Stimulated activated memory B cell treated with anti-CD40 and anti-IgM and Interleukin-4, amounts not matched to agents 10 μg/mL and 1 μg/mL and 100 μg/mL, for 72 hours (primary cell): Measurements from ENCODE around the gene PDE10A.

ENCODE experiments used
- ATAC-seq: fragments of 150-1000 bp; cut with Tn5 transposase; 2 replicates; pipeline ENCODE4 v1.10.0; 2021
- H3K27ac Mint-ChIP-seq: one replicate; pipeline ENCODE4 v1.8.0; 2022; ENCODE audit warnings: mild to moderate bottlenecking, mixed read lengths
- H3K27me3 Mint-ChIP-seq: one replicate; pipeline ENCODE4 v1.8.0; 2022; ENCODE audit warnings: mixed read lengths
- H3K36me3 Mint-ChIP-seq: one replicate; pipeline ENCODE4 v1.8.0; 2022; ENCODE audit warnings: mixed read lengths
- H3K4me1 Mint-ChIP-seq: one replicate; pipeline ENCODE4 v1.8.0; 2022; ENCODE audit warnings: mixed read lengths
- H3K4me3 Mint-ChIP-seq: one replicate; pipeline ENCODE4 v1.8.0; 2022; ENCODE audit warnings: mild to moderate bottlenecking, moderate library complexity, mixed read lengths
- H3K9me3 Mint-ChIP-seq: one replicate; pipeline ENCODE4 v1.8.0; 2022; ENCODE audit warnings: mixed read lengths

The PDE10A gene

DNA sequence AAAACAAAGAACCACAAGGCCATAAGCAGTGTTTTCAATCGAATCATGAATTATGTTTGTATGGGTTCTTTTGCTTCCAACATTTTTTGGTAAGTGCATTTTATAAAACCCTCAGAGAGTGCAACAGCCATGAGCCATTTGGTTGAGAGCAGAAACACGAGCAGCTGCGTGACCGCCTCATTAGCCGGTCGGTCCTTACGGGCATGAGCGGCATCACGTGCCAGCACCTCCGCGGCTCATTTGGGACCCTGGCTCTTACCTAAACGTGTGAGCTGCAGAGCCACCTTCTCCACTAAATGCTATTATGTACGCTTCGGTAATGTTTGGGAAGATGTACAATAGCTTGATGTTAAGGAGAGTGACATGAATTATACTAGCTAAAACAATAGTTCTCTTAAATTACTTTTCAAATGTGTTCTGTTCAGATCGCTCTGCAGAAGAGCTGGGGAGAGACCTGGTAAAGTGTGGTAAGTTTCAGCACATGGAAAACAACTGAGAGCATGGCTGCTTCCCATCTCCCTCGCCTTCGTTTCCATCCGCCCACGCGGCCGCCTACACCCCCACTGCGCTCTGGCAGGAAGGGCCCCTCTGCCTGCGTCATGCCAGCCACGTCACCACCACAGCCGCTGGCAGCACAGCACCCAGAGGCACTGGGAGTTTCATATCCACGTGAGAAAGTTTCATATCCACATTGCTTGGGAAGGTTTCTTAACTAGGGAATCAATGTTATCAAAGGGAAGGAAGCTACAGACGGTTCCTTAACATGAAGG is 23.7 kb upstream of the PDE10A start:
- Mint-ChIP-seq H3K27ac (no peak overlapping the region), H3K4me3 (no peak overlapping the region), H3K4me1 (no peaks in the 10 kb centered on the region), H3K9me3 (peaks cover 12% of the 10 kb centered on the region), H3K27me3 (peaks cover 14% of the 10 kb centered on the region), H3K36me3 (no peaks in the 10 kb centered on the region)
- no peak for ATAC-seq

DNA sequence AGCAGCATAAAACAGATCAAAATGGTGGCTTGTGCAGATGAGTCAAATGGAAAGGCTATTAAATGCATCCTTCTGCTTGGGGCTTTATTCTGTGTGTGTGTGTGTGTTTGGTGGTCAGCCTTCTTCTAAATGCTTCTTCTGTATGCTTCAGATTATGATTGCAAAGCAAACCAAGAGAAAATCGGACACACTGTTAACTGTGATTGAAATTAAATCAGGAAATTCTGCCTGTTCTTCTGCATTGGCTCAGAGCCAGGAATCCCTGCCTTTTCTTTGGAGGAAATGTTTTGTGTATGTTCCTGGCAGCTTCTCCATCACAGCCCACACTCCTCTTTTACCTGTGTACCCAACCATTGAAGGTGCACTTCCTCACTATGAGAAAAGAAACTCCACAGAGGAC is 22.3 kb upstream of the PDE10A start:
- H3K36me3 Mint-ChIP-seq: no peaks in the 10 kb centered on the region
- no peak overlapping the region for H3K4me3 Mint-ChIP-seq
- H3K27ac Mint-ChIP-seq: no peak overlapping the region
- peaks cover 7% of the 10 kb centered on the region for H3K9me3 Mint-ChIP-seq
- peaks cover 12% of the 10 kb centered on the region for H3K27me3 Mint-ChIP-seq
- H3K4me1 Mint-ChIP-seq: no peaks in the 10 kb centered on the region
- no peak for ATAC-seq

DNA sequence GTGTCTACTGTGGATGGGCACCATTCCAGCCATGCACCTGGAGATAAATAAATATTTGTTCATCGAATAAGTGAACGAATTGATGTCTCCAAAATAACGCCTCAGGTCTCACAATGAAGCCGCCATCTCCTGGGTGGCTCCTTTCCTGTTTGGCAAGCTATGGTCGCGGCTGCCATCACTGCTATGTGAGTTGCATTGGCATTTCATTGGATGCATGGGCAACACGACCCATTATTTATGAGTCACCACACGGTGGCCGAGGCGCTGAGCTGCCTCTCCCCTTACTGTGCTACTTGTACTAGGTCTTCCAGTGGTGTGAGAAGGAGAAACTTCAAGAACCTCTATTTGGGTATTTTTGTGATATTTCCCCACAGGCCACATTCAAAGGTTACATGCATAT is 21.3 kb upstream of the PDE10A start:
- Mint-ChIP-seq H3K36me3 (no peaks in the 10 kb centered on the region), H3K4me1 (no peaks in the 10 kb centered on the region), H3K27me3 (peaks cover 2% of the 10 kb centered on the region), H3K4me3 (no peak overlapping the region), H3K27ac (no peak overlapping the region), H3K9me3 (peaks cover under 1% of the 10 kb centered on the region)
- no peak for ATAC-seq

DNA sequence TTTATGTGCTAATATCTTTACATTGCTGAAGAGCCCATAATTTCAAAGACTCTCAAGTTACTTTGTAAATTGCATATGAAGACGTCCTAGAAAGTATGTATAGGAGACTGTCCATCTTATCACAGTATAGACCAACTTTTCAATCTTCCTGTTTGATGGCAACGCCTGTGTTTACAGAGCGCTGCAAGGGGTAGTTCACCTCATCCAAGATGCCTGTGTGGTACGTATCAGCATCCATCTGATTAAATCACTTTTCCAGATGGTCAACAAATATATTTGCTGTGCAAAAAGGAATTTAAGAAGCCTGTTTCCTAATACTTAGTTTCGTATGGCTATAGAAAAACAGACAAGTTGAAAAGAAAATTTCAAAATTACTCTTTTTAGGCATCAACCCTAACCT is 17.9 kb upstream of the PDE10A start:
- H3K36me3 Mint-ChIP-seq: no peaks in the 10 kb centered on the region
- no peaks in the 10 kb centered on the region for H3K27me3 Mint-ChIP-seq
- peaks cover 7% of the 10 kb centered on the region for H3K9me3 Mint-ChIP-seq
- no peak overlapping the region for H3K4me3 Mint-ChIP-seq
- H3K27ac Mint-ChIP-seq: no peak overlapping the region
- no peaks in the 10 kb centered on the region for H3K4me1 Mint-ChIP-seq
- ATAC-seq: no peak

DNA sequence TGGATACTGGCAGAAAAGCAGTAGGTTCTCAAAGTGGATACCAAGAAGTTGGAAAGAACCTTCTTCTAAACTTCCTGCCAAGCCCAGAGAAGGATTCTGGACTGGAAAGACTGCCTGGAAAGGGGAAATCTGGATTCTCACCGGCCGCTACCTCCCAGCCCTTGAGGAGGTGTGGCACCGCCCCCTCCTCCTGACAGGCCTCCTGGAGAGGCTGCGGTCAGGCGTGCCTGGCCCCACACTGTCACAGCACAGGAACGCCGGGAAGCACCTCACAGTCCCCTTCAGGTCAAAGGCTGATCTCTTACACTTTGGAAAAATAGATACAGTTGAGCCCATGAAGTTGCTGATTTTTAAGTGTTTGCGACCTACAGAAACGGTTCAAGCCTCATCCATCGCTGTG is 16.3 kb upstream of the PDE10A start:
- H3K4me1 Mint-ChIP-seq: no peaks in the 10 kb centered on the region
- no peak for ATAC-seq

DNA sequence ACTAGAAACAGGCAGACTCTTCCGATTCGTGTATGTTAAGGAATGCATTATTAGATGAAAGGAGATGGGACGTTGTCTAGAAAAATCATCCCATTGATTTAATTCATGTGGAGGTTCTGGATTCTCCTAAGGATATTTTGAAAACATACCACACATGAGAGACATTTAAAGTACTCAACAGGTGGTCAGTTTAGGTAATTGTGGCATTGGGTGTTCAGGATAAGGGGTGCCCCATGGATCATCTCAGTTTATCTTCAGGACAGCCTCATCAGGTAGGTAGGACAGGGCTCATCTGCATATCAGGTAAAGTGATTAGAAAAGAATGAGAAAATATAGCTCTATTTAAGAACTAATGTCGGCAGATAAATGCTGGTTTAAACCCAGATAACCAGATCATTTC is 15.9 kb upstream of the PDE10A start:
- H3K27me3 Mint-ChIP-seq: no peaks in the 10 kb centered on the region
- H3K27ac Mint-ChIP-seq: no peak overlapping the region
- H3K4me1 Mint-ChIP-seq: no peaks in the 10 kb centered on the region
- H3K9me3 Mint-ChIP-seq: peaks cover 7% of the 10 kb centered on the region
- no peaks in the 10 kb centered on the region for H3K36me3 Mint-ChIP-seq
- no peak overlapping the region for H3K4me3 Mint-ChIP-seq
- no peak for ATAC-seq

More for the DNA sequence above, 16.3 kb upstream of the PDE10A start:
- Mint-ChIP-seq H3K27ac (no peak overlapping the region), H3K27me3 (no peaks in the 10 kb centered on the region), H3K4me3 (no peak overlapping the region), H3K36me3 (no peaks in the 10 kb centered on the region), H3K9me3 (peaks cover 7% of the 10 kb centered on the region)

DNA sequence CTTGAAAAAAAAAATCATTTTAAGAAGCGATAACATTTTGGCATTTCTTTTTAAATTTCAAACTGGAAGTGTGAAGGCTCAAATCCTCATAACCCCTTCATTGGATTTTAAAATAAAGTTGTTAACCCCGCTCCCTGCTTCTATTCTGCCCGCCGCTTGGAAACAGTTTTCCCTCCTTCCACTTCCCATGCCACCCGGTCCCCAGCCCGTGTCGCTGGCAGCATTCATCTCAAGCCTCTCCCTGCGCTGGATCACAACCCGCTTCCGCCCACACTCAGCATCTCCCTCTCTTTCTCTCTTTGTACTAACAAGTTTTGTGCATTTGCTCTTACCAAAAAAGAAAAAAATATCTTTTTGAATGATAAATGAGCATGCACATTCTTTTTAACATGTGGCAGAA is 15.4 kb upstream of the PDE10A start:
- Mint-ChIP-seq H3K27ac (no peak overlapping the region), H3K4me1 (no peaks in the 10 kb centered on the region), H3K27me3 (no peaks in the 10 kb centered on the region), H3K36me3 (no peaks in the 10 kb centered on the region), H3K4me3 (no peak overlapping the region), H3K9me3 (peaks cover 7% of the 10 kb centered on the region)
- no peak for ATAC-seq

DNA sequence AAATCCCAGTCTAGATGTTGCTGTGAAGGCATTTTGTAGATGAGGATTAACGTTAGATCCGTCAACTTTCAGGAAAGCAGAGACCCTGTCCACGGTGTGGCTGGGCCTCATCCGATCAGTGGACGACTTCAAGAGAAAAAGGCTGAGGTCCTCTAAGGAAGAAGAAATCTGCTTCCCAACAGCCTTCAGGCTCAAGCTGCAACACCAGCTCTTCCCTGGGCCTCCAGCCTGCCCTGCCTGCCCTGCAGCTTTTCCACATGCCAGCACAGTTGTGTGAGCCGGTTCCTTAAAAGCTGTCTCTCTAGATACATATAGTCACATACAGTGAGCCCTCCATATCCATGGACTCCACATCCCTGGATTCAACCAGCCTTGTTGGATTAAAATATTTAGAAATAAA is 14.1 kb upstream of the PDE10A start:
- peaks cover 7% of the 10 kb centered on the region for H3K9me3 Mint-ChIP-seq
- H3K27me3 Mint-ChIP-seq: no peaks in the 10 kb centered on the region
- no peak for ATAC-seq
- H3K36me3 Mint-ChIP-seq: no peaks in the 10 kb centered on the region
- H3K27ac Mint-ChIP-seq: no peak overlapping the region
- no peak overlapping the region for H3K4me3 Mint-ChIP-seq
- H3K4me1 Mint-ChIP-seq: no peaks in the 10 kb centered on the region

DNA sequence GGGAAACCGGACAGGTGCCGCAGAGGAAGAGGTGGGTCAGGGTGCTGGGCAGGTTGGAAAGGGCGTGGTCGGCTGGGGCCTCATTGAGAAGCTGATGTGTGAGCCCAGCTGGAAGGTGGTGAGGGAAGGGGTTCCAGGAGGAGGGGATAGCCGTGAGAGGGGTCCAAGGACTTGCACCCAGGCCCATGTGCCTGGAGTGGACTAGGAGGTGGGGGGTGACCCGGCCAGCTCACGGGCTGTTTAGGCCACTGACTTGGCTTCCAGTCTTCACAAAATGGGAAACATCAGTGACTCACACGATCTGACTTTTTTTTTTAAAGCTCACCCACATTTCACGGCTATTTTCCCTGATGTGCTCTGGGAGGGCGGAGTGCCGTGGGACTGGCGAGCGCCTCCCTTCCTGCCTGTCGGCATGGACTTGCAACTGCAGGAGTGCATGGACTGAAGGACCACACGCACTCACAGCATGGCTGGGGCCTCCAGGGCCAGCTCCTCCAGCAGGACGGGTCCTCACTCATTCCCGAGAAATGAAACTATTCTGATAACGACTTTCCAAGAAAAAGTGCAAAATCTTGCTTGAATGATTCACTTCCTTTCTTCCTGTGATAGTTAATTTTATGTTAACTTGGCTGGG is 13.5 kb upstream of the PDE10A start:
- H3K9me3 Mint-ChIP-seq: peaks cover 7% of the 10 kb centered on the region
- ATAC-seq: no peak
- no peaks in the 10 kb centered on the region for H3K27me3 Mint-ChIP-seq
- no peak overlapping the region for H3K4me3 Mint-ChIP-seq
- H3K27ac Mint-ChIP-seq: no peak overlapping the region
- H3K4me1 Mint-ChIP-seq: no peaks in the 10 kb centered on the region
- H3K36me3 Mint-ChIP-seq: no peaks in the 10 kb centered on the region

DNA sequence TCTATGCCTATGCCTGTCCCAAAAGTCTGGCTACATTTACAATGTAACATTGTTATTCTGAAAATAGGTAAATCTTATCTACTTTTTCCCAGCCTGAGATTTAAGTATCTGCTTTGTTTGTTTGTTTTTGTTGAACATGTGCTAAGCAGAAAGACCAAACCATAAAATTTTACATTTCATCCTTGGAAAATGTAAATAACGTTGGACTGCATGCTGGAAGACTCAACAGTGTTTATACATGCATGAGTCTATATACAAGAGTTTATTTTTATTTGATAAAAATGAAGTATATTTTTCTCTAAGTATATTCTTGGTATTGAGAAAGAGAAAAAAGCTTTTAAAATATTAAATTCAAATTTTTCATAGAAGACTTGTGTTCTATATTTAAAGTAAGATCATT is 12.1 kb upstream of the PDE10A start:
- Mint-ChIP-seq H3K4me3 (no peak overlapping the region), H3K9me3 (peaks cover 7% of the 10 kb centered on the region), H3K27ac (no peak overlapping the region), H3K27me3 (no peaks in the 10 kb centered on the region), H3K36me3 (no peaks in the 10 kb centered on the region), H3K4me1 (no peaks in the 10 kb centered on the region)
- ATAC-seq: no peak

DNA sequence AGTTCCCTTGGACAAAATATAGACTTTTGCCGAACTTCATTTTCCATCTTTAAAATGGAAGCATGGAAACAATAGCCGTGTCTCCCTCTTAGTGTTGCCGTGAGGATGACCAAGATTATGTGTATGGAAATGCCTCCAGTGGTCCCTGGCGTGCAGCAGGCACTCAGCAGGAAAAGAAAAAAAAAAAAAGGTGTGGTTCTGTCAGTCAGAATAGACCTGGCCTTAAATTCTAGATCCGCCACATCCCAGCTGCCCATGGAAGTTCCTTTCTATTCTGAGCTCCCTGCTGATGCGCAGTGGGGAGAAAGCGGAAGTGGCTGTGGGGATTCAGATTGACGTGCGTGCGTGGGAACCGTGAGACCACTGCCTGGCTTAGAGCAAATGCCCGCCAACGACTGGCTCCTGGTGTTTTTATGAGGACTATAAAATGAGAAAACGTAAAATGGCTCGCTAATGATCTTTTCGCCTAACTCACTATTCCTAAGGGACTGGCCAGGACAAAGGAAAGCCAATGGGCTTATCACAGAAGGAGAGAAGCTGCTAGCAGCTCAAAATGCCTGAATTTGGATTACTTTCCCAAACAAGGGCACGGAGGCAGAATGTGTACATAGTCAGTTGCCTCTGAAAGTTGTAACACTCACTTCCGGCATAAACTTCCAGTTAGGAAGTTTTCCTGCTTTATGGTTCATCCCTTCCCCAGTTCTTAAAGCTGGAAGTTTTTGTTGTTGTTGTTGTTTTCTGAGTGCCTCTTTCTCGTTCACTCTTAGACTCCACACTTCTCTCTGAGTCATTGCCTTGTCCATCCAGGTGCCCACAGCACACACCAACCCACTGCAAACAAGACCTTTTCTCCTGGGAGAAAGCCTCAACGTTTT is 11.4 kb upstream of the PDE10A start:
- peaks cover 7% of the 10 kb centered on the region for H3K9me3 Mint-ChIP-seq
- no peak overlapping the region for H3K4me3 Mint-ChIP-seq
- no peaks in the 10 kb centered on the region for H3K36me3 Mint-ChIP-seq
- H3K27ac Mint-ChIP-seq: no peak overlapping the region
- H3K27me3 Mint-ChIP-seq: no peaks in the 10 kb centered on the region
- no peak for ATAC-seq
- H3K4me1 Mint-ChIP-seq: no peaks in the 10 kb centered on the region

DNA sequence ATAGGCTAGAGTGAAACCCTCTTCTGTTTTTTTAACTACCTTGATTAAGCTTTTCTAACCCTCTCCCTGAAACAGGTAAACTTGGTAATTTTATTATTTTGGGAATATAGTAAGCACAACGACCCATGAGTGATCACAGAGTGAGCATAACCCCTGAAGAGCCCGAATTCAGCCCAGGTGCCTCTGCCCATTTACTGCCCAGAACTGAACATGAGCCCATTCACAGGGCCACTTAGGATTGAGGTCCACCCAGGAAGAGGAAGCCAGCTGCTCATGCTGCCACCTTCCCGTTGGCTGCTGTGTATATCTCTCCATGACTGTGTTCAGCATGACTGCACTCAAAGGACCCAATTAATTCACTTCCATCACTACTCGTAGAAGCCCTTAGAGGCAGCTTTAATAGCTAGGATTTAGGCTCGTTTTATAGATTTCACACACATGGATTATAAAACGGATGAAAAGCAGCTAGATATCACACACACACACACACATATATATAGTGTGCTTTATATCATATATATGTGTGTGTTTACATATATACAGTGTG is 8.3 kb upstream of the PDE10A start:
- Mint-ChIP-seq H3K27me3 (peaks cover 9% of the 10 kb centered on the region), H3K4me1 (no peaks in the 10 kb centered on the region), H3K27ac (no peak overlapping the region), H3K9me3 (peaks cover 3% of the 10 kb centered on the region), H3K4me3 (no peak overlapping the region), H3K36me3 (no peaks in the 10 kb centered on the region)
- ATAC-seq: no peak

DNA sequence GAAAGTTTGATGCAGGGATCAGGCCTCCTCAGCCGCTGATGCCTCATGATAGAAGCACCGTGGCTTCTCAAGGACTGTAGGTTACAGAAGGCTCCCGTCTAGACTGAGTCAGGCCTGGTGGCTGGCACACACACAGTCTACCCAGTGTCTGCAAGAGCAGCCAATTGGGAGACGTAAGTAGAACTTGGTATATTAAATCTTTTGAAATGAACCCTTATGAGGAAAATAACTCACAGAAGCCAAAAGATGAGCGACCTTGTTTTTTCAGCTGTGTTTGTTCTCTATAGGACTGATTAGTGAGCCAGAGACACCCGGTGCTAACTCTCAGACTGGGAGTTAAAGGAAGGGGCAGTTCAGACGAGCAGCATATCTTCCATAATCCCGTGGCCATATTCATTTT is 5.9 kb upstream of the PDE10A start:
- peak; percentile 43 for ATAC-seq
- H3K9me3 Mint-ChIP-seq: peaks cover 3% of the 10 kb centered on the region
- H3K36me3 Mint-ChIP-seq: no peaks in the 10 kb centered on the region
- peaks cover 27% of the 10 kb centered on the region for H3K27me3 Mint-ChIP-seq
- H3K4me1 Mint-ChIP-seq: peaks cover 5% of the 10 kb centered on the region
- no peak overlapping the region for H3K27ac Mint-ChIP-seq
- H3K4me3 Mint-ChIP-seq: no peak overlapping the region

DNA sequence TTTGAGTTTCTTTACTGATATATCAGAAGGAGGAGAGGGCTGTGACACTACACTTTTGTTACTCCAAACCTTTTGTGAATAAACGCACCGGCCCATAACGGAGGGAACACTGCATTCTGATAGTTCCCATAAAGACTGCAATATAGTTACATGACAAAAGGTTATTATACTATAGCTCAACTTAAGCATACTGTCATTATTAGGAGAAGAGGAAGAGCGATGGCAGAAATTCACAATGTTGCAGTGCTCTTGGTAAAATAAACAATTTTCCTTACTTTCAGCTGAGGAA is 2.3 kb upstream of the PDE10A start:
- Mint-ChIP-seq H3K9me3 (peaks cover 3% of the 10 kb centered on the region), H3K36me3 (no peaks in the 10 kb centered on the region), H3K27me3 (peaks cover 44% of the 10 kb centered on the region), H3K27ac (no peak overlapping the region), H3K4me3 (no peak overlapping the region), H3K4me1 (peaks cover 10% of the 10 kb centered on the region)
- ATAC-seq: no peak

DNA sequence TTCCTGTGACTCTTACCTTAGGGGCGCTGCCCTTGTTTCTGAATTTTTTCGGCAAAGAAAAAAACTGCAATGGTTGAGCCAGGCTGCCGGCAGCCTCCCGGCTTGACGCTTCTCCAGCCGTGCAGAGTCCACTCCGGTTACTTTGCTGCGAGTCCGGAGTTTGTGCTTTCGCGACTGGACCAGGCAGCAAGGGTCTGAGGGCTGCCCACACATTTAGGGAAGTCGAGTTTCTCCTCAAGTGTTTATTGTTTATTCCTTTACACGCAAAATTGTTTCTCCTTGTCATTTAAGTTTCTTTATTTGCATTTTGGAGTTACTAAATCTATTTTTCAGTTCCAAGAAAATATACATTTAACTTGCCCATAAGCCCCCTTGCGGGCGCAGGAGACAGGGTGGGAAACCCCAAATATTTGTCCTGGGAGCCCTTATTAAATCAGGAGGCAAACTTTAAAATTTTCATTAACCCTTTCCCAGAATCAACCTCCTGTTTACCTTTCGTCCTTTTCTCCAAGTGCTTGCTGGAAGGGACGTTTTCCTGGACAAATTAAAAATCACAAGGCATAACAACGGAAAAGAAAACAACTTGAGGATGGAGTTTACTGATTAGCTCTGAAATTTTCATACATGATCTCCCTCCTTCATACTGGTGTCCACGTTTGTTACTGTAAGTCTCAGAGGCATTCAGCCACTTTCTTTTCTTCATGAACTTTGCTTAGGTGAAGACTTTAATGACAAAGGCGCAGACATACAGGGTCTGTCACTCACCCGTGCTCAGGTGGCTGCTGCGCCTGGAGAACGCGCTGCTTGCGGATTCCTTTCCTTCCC is 1.7 kb upstream of the PDE10A start:
- Mint-ChIP-seq H3K27me3 (peaks cover 48% of the 10 kb centered on the region), H3K27ac (no peak overlapping the region), H3K9me3 (peaks cover 3% of the 10 kb centered on the region), H3K36me3 (no peaks in the 10 kb centered on the region), H3K4me3 (no peak overlapping the region), H3K4me1 (peaks cover 10% of the 10 kb centered on the region)
- ATAC-seq: no peak
